Bronchial smooth muscle cell (primary cell): ENCODE measurements around the gene LRRK1. TPM values are rescaled to one million over a fixed set of nuclear protein-coding genes. Genes with fewer than 3 reads are reported as not detected.

ENCODE experiments used
- total RNA-seq: library from RNA; depleted of rRNA; stranded (reverse); fragments of >200 nt; gene quantifications from 2 replicates; pipeline ENCODE4 v1.2.1, GENCODE V29; 2014

Gene LRRK1
- total RNA-seq = 9.1 and 10.8 TPM in 2 replicates

GRCh38 chr15:100918690-100919480 lies at the start of gene LRRK1:
TSS of gene LRRK1 (plus strand) at chr15:100919357. CDS start at chr15:100924633, 5,276 bp downstream.

GRCh38 chr15:100879464-100880138 lies 39.6 kb upstream of the LRRK1 start, which contains the start of gene ALDH1A3:
TSS of gene ALDH1A3 (plus strand) at chr15:100879831. CDS start at chr15:100879908, 77 bp downstream.

Other genes with a start within 250 kb of the LRRK1 start
- 80.7 and 213 TPM in 2 replicates for gene ALDH1A3, start 39.5 kb upstream of the LRRK1 start, total RNA-seq